ENCODE data around the gene ARID3A. TPM values are rescaled to one million over a fixed set of nuclear protein-coding genes. Genes with fewer than 3 reads are reported as not detected.
A peak's percentile ranks its signal among the peaks of the same experiment; 100 is the strongest.
"Not testable (repeated sequence)": the region's sequence is repeated elsewhere in the genome, so short reads cannot be mapped to it uniquely, and the experiment has no call there.

Gene ARID3A
- total RNA-seq, 1 donor from 2014 or later, result 6.6 TPM

DNA sequence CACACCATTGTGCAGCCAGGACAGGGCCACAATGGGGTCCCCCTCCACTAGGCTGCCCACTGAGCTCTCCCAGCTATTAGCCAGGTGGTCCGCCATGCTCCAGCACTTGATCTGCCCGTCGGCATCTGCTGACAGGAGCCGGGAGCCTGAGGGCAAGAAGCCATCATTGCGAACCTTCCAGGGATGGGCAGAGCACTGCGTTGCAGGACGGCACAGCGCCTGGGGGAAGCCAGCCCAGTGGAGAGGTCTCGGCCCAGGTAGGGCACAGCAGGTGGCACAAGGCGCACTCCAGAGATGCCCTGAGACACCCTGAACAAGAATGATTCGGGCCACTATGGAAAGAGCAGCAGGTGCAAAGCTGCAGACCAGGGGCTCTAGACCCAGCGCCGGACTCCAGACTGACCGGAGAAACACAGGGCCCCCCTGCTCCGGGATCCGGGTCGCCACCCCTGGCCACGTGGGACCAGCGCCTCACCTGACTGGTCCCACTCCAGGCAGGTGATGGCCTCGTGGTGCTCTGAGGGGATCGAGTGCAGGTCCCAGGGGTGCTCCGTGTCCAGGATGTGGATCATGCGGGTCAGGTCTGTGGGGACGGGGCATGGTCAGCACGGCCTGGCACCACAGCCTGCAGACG, 36.1 kb upstream of the ARID3A start:
- Mint-ChIP-seq H3K27me3 (ENCODE audit: low read depth) (no peaks in the 10 kb centered on the region), H3K36me3 (ENCODE audit: low read depth) (peaks cover 2% of the 10 kb centered on the region), H3K4me1 (ENCODE audit: low read depth) (peaks cover 16% of the 10 kb centered on the region), H3K9me3 (ENCODE audit: low read depth) (no peaks in the 10 kb centered on the region), H3K4me3 (ENCODE audit: unreplicated experiment) (no peak overlapping the region), H3K27ac (ENCODE audit: unreplicated experiment) (no peak overlapping the region)
- TF ChIP-seq, protein P1, sequence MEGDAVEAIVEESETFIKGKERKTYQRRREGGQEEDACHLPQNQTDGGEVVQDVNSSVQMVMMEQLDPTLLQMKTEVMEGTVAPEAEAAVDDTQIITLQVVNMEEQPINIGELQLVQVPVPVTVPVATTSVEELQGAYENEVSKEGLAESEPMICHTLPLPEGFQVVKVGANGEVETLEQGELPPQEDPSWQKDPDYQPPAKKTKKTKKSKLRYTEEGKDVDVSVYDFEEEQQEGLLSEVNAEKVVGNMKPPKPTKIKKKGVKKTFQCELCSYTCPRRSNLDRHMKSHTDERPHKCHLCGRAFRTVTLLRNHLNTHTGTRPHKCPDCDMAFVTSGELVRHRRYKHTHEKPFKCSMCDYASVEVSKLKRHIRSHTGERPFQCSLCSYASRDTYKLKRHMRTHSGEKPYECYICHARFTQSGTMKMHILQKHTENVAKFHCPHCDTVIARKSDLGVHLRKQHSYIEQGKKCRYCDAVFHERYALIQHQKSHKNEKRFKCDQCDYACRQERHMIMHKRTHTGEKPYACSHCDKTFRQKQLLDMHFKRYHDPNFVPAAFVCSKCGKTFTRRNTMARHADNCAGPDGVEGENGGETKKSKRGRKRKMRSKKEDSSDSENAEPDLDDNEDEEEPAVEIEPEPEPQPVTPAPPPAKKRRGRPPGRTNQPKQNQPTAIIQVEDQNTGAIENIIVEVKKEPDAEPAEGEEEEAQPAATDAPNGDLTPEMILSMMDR (IDR thresholded peaks at IDR 0.05), result no peak
- DNase-seq (ENCODE audit: low spot score), result no peak

DNA sequence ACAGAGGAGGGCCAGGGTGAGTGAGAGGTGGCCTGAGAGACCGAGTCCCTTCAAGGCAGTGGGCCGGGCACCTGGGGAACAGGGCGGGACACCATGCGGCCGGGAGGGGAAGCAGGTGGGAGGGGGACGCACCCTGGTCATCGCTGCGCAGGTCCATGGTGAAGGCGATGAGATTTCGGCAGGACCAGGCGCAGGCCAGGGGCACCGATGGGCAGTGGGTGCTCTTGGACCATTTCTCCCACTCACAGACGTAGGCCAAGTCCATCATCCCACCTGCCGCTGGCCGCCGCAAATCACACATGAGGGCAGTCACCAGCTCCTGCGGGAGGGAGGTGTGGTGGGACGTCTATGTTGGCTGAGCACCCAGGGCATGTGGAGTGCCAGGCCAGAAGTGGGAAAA, 35.0 kb upstream of the ARID3A start:
- TF ChIP-seq, protein P1 (IDR thresholded peaks at IDR 0.05), result no peak
- Mint-ChIP-seq H3K9me3 (ENCODE audit: low read depth) (no peaks in the 10 kb centered on the region), H3K36me3 (ENCODE audit: low read depth) (peaks cover 2% of the 10 kb centered on the region), H3K4me1 (ENCODE audit: low read depth) (peaks cover 16% of the 10 kb centered on the region), H3K27ac (ENCODE audit: unreplicated experiment) (no peak overlapping the region), H3K27me3 (ENCODE audit: low read depth) (no peaks in the 10 kb centered on the region), H3K4me3 (ENCODE audit: unreplicated experiment) (peak overlapping the region; percentile 62)
- no peak for DNase-seq (ENCODE audit: low spot score)

GRCh38 chr19:891421-892200, 34.2 kb upstream of the ARID3A start:
- not testable (repeated sequence) for H3K9me3 Mint-ChIP-seq (ENCODE audit: low read depth); H3K36me3 Mint-ChIP-seq (ENCODE audit: low read depth); H3K27me3 Mint-ChIP-seq (ENCODE audit: low read depth); DNase-seq (ENCODE audit: low spot score); H3K27ac Mint-ChIP-seq (ENCODE audit: unreplicated experiment)
- Mint-ChIP-seq H3K4me1 (ENCODE audit: low read depth) (peaks cover 16% of the 10 kb centered on the region), H3K4me3 (ENCODE audit: unreplicated experiment) (peak overlapping the region; percentile 82)

GRCh38 chr19:892243-892893, 33.5 kb upstream of the ARID3A start:
- Mint-ChIP-seq H3K27me3 (ENCODE audit: low read depth) (no peaks in the 10 kb centered on the region), H3K4me3 (ENCODE audit: unreplicated experiment) (peak overlapping the region; percentile 82), H3K36me3 (ENCODE audit: low read depth) (peaks cover 5% of the 10 kb centered on the region), H3K27ac (ENCODE audit: unreplicated experiment) (peak overlapping the region; percentile 51), H3K4me1 (ENCODE audit: low read depth) (peaks cover 16% of the 10 kb centered on the region), H3K9me3 (ENCODE audit: low read depth) (no peaks in the 10 kb centered on the region)
- no peak for DNase-seq (ENCODE audit: low spot score)
- TF ChIP-seq, protein P1 (IDR thresholded peaks at IDR 0.05), result no peak

DNA sequence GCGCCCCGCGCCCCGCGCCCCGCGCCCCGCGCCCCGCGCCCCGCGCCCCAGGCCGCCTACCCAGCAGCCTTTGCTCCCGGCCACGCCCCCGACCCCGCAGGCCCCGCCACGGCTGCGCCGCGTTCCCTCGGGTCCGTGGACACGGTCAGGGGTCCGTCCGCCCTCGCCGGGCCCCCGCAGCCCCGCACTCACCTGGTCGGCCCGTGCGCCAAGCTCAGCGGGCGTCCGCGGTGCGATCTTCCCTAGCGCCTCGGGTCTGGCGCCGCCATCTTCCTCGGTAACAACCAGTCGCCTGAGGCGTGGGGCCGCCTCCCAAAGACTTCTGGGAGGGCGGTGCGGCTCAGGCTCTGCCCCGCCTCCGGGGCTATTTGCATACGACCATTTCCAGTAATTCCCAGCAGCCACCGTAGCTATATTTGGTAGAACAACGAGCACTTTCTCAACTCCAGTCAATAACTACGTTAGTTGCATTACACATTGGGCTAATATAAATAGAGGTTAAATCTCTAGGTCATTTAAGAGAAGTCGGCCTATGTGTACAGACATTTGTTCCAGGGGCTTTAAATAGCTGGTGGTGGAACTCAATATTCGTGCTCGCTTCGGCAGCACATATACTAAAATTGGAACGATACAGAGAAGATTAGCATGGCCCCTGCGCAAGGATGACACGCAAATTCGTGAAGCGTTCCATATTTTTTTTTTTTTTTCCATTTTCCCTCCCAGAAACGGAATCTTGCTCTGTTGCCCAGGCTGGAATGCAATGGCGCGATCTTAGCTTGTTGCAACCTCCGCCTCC, 32.7 kb upstream of the ARID3A start, which contains the start of the genes MED16 and RNU6-9:
TSS of gene MED16 (minus strand) at position 294 of the 796 bp plus-strand sequence. CDS start 2,056 bp downstream, outside the sequence.
TSS of gene RNU6-9 (plus strand) at position 591 of the 796 bp plus-strand sequence.
- peak; percentile 98 for DNase-seq (ENCODE audit: low spot score)
- Mint-ChIP-seq H3K4me1 (ENCODE audit: low read depth) (peaks cover 16% of the 10 kb centered on the region), H3K36me3 (ENCODE audit: low read depth) (peaks cover 6% of the 10 kb centered on the region), H3K27ac (ENCODE audit: unreplicated experiment) (peak within 1 kb of the TSS; percentile 97), H3K9me3 (ENCODE audit: low read depth) (no peaks in the 10 kb centered on the region), H3K4me3 (ENCODE audit: unreplicated experiment) (peak within 1 kb of the TSS; percentile 82), H3K27me3 (ENCODE audit: low read depth) (no peaks in the 10 kb centered on the region)
- TF ChIP-seq, protein P1 (IDR thresholded peaks at IDR 0.05), result no peak
